Gastrocnemius medialis (tissue), 4 donors: ENCODE data around the gene CMIP.

ENCODE experiments used
- POLR2A ChIP-seq, 2 donors: fragments of 450-650 bp; IDR thresholded peaks; one replicate each; pipeline ENCODE4 v1.6.1; 2017; ENCODE audit warnings: antibody characterized with exemption in 2 of 2, mild to moderate bottlenecking in 2 of 2, moderate library complexity in 2 of 2
- TF ChIP-seq, protein P1 (sequence below), 5 experiments: fragments of 450-650 bp in 3 of 5; fragments of 200-600 bp in 2 of 5; sonication (generic) in 2 of 5; IDR thresholded peaks in 4 of 5; conservative IDR thresholded peaks in 1 of 5; 1 replicate in 4 of 5; 2 replicates in 1 of 5; pipeline ENCODE4 v1.5.1; 2016 to 2019; ENCODE audit warnings: antibody characterized with exemption in 5 of 5, mild to moderate bottlenecking in 3 of 5, moderate library complexity in 3 of 5

DNA sequence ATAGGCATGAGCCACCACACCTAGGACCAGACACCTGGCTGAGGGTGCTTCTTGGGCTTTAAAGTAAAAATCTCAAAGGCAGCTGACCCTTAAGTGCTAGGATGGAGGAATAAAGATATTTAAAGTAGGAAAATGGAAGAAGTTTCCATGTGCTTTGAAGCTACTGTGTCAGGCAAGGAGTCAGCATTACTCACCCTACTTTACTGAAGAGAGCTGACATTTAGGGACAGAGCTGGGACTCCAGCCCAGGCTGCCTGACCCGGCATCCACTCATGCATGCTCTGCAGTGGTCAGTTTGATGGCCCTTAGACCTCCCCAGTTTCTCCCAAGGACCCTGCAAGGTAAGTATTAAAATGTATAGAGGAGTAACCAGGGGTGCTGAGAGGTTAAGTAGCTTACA lies 209.7 kb downstream of the CMIP start:
- TF ChIP-seq, protein P1, sequence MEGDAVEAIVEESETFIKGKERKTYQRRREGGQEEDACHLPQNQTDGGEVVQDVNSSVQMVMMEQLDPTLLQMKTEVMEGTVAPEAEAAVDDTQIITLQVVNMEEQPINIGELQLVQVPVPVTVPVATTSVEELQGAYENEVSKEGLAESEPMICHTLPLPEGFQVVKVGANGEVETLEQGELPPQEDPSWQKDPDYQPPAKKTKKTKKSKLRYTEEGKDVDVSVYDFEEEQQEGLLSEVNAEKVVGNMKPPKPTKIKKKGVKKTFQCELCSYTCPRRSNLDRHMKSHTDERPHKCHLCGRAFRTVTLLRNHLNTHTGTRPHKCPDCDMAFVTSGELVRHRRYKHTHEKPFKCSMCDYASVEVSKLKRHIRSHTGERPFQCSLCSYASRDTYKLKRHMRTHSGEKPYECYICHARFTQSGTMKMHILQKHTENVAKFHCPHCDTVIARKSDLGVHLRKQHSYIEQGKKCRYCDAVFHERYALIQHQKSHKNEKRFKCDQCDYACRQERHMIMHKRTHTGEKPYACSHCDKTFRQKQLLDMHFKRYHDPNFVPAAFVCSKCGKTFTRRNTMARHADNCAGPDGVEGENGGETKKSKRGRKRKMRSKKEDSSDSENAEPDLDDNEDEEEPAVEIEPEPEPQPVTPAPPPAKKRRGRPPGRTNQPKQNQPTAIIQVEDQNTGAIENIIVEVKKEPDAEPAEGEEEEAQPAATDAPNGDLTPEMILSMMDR (IDR thresholded peaks at IDR 0.05 in 4 of 5, conservative IDR thresholded peaks at IDR 0.05 in 1 of 5): no peak
- TF ChIP-seq POLR2A (IDR thresholded peaks at IDR 0.05): no peak
